Lower lobe of right lung (tissue), 2 donors: ENCODE data around the gene USP25. TPM values are rescaled to one million over a fixed set of nuclear protein-coding genes. Genes with fewer than 3 reads are reported as not detected.

Source experiments
- ATAC-seq, 2 donors: fragments of 200-7000 bp; cut with Tn5 transposase; one replicate each; pipeline ENCODE4 v1.9.1; 2020 to 2022; ENCODE audit warnings: mild to moderate bottlenecking in 2 of 2, moderate library complexity in 2 of 2
- DNase-seq: peaks from one replicate; pipeline ENCODE4 v3.0.0-alpha.2; 2020
- H3K27ac ChIP-seq: fragments of 200-600 bp; one replicate; pipeline ENCODE4 v1.8.0; 2022
- H3K27me3 ChIP-seq: fragments of 200-600 bp; one replicate; pipeline ENCODE4 v1.8.0; 2022; ENCODE audit warnings: low read depth
- H3K36me3 ChIP-seq: fragments of 200-600 bp; one replicate; pipeline ENCODE4 v1.8.0; 2022; ENCODE audit warnings: mild to moderate bottlenecking
- H3K4me1 ChIP-seq: fragments of 200-600 bp; one replicate; pipeline ENCODE4 v1.8.0; 2022
- H3K4me3 ChIP-seq: fragments of 200-600 bp; one replicate; pipeline ENCODE4 v1.8.0; 2022; ENCODE audit warnings: mild to moderate bottlenecking
- H3K9me3 ChIP-seq: fragments of 200-600 bp; one replicate; pipeline ENCODE4 v1.8.0; 2022
- intact Hi-C: fragments of 100-400 bp; cut with DNase I; formaldehyde crosslinking; loops from one replicate; pipeline ENCODE4 v1.11.0; 2022
- total RNA-seq: library from RNA; stranded (reverse); fragmentation: NEBNext Ultra II Directional; extraction: Animal tissue kit (Norgen Biotek cat#: 25700); gene quantifications from one replicate; pipeline ENCODE4 v1.2.1, GENCODE V29; 2021
- TF ChIP-seq, protein P1 (sequence below): fragments of 200-600 bp; IDR thresholded peaks from one replicate; pipeline ENCODE4 v1.8.0; 2022; ENCODE audit warnings: antibody characterized with exemption, mild to moderate bottlenecking
- donor health status: DM: no; HTN: yes; CAD: no; lungs with severe emphysema.

USP25 gene
- total RNA-seq, 1 donor from 2014 or later = 74.4 TPM

DNA sequence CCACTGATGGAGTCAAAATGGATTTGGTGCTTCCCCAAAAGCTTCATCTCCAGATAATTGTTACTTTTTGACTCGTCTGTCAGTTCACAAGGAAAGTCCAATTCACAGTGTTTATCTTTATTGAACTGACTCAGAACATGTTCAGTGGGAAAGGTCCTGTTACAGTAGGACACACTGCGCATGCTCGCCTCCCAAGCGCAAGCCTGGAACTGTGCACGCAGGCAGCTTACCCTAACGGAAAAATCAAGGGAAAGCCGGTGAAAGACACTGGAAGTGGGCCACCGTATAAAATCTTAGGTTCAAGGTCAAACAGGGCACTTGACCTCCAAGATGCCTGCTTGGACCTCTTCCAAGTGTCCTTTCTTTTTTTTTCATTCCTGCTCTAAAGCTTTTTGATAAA, 174.6 kb downstream of the USP25 start:
- Histone ChIP-seq H3K36me3 (no peaks in the 10 kb centered on the region), H3K27ac (no peak overlapping the region), H3K27me3 (no peaks in the 10 kb centered on the region), H3K9me3 (peaks cover 40% of the 10 kb centered on the region), H3K4me1 (no peaks in the 10 kb centered on the region), H3K4me3 (no peak overlapping the region)
- TF ChIP-seq, protein P1, sequence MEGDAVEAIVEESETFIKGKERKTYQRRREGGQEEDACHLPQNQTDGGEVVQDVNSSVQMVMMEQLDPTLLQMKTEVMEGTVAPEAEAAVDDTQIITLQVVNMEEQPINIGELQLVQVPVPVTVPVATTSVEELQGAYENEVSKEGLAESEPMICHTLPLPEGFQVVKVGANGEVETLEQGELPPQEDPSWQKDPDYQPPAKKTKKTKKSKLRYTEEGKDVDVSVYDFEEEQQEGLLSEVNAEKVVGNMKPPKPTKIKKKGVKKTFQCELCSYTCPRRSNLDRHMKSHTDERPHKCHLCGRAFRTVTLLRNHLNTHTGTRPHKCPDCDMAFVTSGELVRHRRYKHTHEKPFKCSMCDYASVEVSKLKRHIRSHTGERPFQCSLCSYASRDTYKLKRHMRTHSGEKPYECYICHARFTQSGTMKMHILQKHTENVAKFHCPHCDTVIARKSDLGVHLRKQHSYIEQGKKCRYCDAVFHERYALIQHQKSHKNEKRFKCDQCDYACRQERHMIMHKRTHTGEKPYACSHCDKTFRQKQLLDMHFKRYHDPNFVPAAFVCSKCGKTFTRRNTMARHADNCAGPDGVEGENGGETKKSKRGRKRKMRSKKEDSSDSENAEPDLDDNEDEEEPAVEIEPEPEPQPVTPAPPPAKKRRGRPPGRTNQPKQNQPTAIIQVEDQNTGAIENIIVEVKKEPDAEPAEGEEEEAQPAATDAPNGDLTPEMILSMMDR = no peak
- ATAC-seq (no peak), DNase-seq (no peak)
- intact Hi-C loops = no loop called here

DNA sequence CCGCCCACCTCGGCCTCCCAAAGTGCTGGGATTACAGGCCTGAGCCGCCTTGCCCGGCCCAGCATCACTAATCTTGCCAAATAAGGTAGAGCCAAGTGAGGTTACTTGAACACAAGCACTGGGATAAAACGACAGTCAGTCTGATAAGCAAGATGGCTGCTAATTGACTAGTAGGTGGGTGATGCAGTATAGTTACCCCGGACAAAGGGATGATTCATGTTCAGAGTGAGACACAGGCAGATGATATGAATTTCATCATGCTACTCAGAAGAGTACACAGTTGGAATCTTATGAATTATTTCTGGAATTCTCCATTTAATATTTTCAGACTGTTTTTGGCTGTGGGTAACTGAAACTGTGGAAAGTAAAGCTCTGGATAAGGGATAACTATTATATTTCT, 178.4 kb downstream of the USP25 start:
- DNase-seq (no peak), ATAC-seq (no peak)
- Histone ChIP-seq H3K27me3 (no peaks in the 10 kb centered on the region), H3K27ac (no peak overlapping the region), H3K9me3 (peaks cover 13% of the 10 kb centered on the region), H3K36me3 (no peaks in the 10 kb centered on the region), H3K4me1 (no peaks in the 10 kb centered on the region), H3K4me3 (no peak overlapping the region)
- TF ChIP-seq, protein P1 = no peak
- intact Hi-C loops = no loop called here

DNA sequence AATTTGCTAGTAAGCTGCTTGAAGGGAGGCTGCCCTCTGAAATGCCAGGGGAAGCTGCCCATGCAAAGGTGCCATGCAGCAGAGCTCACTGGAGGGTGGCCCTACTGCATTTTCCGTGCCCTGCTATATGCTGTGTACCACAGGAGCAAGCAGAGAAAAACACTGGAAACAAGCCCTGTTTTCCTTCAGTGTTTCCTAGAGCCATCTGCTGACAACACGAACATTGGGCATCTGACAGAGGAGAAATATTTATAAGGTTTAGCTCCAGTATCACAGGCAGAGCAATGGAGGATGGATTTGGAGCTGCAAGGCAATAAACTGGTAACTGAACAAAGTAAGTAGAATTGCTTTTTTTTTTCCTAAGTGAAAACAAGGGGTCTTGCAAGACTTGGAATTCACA, 198.4 kb downstream of the USP25 start:
- no peaks in the 10 kb centered on the region for H3K4me1 ChIP-seq
- H3K27me3 ChIP-seq = no peaks in the 10 kb centered on the region
- no peak overlapping the region for H3K27ac ChIP-seq
- DNase-seq (no peak), ATAC-seq (no peak)
- no peaks in the 10 kb centered on the region for H3K36me3 ChIP-seq
- TF ChIP-seq, protein P1 = no peak
- no peaks in the 10 kb centered on the region for H3K9me3 ChIP-seq
- no peak overlapping the region for H3K4me3 ChIP-seq
- intact Hi-C loops = no loop called here

DNA sequence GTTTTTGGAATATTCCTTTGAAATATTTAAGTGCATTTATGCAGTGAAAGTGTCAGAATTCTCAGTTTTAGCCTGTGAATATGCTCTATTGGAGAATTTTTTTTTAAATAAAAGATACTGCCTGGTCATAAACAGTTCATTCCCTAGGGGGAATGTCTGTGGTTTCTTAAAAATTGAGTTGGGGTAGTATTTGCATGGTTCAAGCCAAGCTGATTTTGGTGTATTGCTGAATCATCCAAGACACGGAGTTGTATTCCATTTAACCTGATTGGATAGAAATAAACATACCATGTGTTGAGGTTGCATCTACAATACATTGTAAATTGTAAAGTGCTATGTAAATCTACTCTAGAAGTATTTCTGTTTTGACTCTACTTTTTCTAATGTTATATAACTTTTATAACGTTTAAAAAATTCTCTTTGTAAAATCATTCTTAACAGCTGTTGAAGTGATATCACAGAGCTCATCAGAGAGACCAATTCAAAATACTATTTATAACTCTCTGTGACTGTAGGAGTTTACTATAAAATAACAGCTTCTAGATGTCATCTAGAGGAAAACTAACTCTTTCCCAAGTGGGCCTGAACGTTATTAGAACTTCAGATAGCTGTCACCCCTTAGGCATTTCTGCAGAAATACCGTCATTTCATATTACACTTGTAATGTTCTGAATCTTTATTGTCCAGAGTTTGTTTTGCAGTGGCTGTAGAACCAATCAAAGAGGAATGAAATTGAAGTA, 199.1 kb downstream of the USP25 start:
- TF ChIP-seq, protein P1 = no peak
- intact Hi-C loops = no loop called here
- Histone ChIP-seq H3K27me3 (no peaks in the 10 kb centered on the region), H3K4me3 (no peak overlapping the region), H3K4me1 (no peaks in the 10 kb centered on the region), H3K27ac (no peak overlapping the region), H3K36me3 (no peaks in the 10 kb centered on the region), H3K9me3 (no peaks in the 10 kb centered on the region)
- ATAC-seq (no peak), DNase-seq (no peak)

DNA sequence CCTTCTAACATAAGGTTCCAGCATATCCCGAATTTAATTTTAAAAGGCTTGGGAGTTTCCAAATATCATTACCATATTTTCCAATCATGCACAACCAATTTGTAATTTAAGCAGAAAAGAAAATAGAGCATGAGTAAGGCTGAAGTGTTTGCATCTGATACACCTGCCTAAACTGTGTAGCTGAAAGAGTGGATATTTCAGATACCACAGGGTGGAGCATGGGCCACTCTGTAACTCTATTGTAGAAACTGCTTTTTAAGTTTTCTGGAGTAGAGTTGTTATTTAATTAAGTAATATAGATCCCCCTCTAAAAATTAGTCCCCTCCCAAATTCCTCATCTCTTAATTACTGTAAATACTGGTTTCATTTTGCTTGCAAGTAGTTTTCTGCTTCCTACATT, 199.8 kb downstream of the USP25 start:
- Histone ChIP-seq H3K9me3 (no peaks in the 10 kb centered on the region), H3K4me3 (no peak overlapping the region), H3K4me1 (no peaks in the 10 kb centered on the region), H3K27me3 (no peaks in the 10 kb centered on the region), H3K27ac (no peak overlapping the region), H3K36me3 (no peaks in the 10 kb centered on the region)
- TF ChIP-seq, protein P1 = no peak
- intact Hi-C loops = no loop called here
- DNase-seq = no peak
- ATAC-seq = no peak
